Heart right ventricle (tissue), 16 donors: ENCODE results near the gene MC2R. TPM values are rescaled to one million over a fixed set of nuclear protein-coding genes. Genes with fewer than 3 reads are reported as not detected.

Source experiments
- ATAC-seq, 8 donors: fragments of 200-7000 bp; cut with Tn5 transposase; one replicate each; pipeline ENCODE4 v1.9.1; 2020; ENCODE audit warnings: mild to moderate bottlenecking in 8 of 8, moderate library complexity in 8 of 8, moderate number of reproducible peaks in 1 of 8
- DNase-seq, 2 donors: peaks; one replicate each; pipeline ENCODE4 v3.0.0-alpha.2; 2020
- H3K27ac ChIP-seq, 10 donors: fragments of 200-600 bp; sonication (generic) in 2 of 10; one replicate each; pipeline versions ENCODE4 v1.5.0 to v1.8.0; 2020 to 2022; ENCODE audit warnings: mild to moderate bottlenecking in 3 of 10
- H3K27me3 ChIP-seq, 7 donors: fragments of 200-600 bp; one replicate each; pipeline ENCODE4 v1.8.0; 2021 to 2022; ENCODE audit warnings: mild to moderate bottlenecking in 2 of 7
- H3K36me3 ChIP-seq, 9 donors: fragments of 200-600 bp; sonication (generic) in 1 of 9; one replicate each; pipeline versions ENCODE4 v1.5.0 to v1.8.0; 2020 to 2022; ENCODE audit warnings: mild to moderate bottlenecking in 2 of 9
- H3K4me1 ChIP-seq, 9 donors: fragments of 200-600 bp; sonication (generic) in 1 of 9; one replicate each; pipeline versions ENCODE4 v1.5.0 to v1.8.0; 2020 to 2022; ENCODE audit warnings: mild to moderate bottlenecking in 4 of 9
- H3K4me3 ChIP-seq, 10 donors: fragments of 200-600 bp; sonication (generic) in 2 of 10; one replicate each; pipeline versions ENCODE4 v1.5.0 to v1.8.0; 2020 to 2022; ENCODE audit warnings: mild to moderate bottlenecking in 7 of 10, moderate library complexity in 2 of 10
- H3K9me3 ChIP-seq, 11 donors: fragments of 200-600 bp in 10 of 11; sonication (generic) in 2 of 11; one replicate each; pipeline versions ENCODE4 v1.5.0 to v1.8.0; 2013 to 2022; ENCODE audit warnings: mild to moderate bottlenecking in 2 of 11, control low read depth in 1 of 11, moderate library complexity in 1 of 11
- WGBS, 2 donors: extraction: QIAGEN DNeasy Blood & Tissue Kit; methylation state at CpG; one replicate each; pipeline ENCODE4 v1.1.7; 2013; ENCODE audit warnings: inconsistent platforms in 1 of 2; 5-methylcytosine and 5-hydroxymethylcytosine counted together
- intact Hi-C, 10 donors: fragments of 100-400 bp; cut with DNase I; formaldehyde crosslinking; loops; one replicate each; pipeline versions ENCODE4 v1.11.1 to v1.14.2; 2022
- polyA plus RNA-seq, 2 donors: library from polyadenylated mRNA; stranded (reverse); fragments of 200-250 nt; gene quantifications; one replicate each; pipeline ENCODE4 v1.2.3, GENCODE V29; 2013
- total RNA-seq, 10 donors: library from RNA; stranded (reverse); fragmentation: NEBNext Ultra II Directional in 3 of 10; extraction: Animal tissue kit (Norgen Biotek cat#: 25700) in 3 of 10; gene quantifications; one replicate each; pipeline versions ENCODE4 v1.2.1 to v1.2.4, GENCODE V29; 2021 to 2023
- TF ChIP-seq, protein P1 (sequence below), 9 donors: fragments of 200-600 bp; sonication (generic) in 2 of 9; IDR thresholded peaks; one replicate each; pipeline versions ENCODE4 v1.5.0 to v1.8.0; 2021 to 2022; ENCODE audit warnings: antibody characterized with exemption in 9 of 9, mild to moderate bottlenecking in 5 of 9, moderate library complexity in 1 of 9
- donor health status: Arrhythmogenic right ventricular cardiomyopathy.
- donor health status: ischemic (EF 13 %, LVEDD 7.1; RV severe dilation, severe dysfunction).
- donor health status: healthy with polysubstance abuse.
- donor health status: DM: no; HTN: yes; CAD: no.
- donor health status: DM: no; HTN: no; CAD: no.
- donor health status: ischemic (EF 25% LVEDD 6.9; RV normal size, moderate dysfunction).
- donor health status: ischemic (EF 25% LVEDD 5.7; RV mildly dilated, moderate dysfunction).
- donor health status: healthy.
- donor health status: DM: yes; HTN: yes; CAD: no.
- donor health status: Ischemic cardiomyopathy.
- donor health status: ischemic (EF 35%, LVEDD 5.7; RV mildly dilated, moderate dysfunction).
- donor health status: nonischemic (EF 11% LVEDD 7.7; RV severe dilation, severe dysfunction).
- donor health status: DM: yes; HTN: yes; CAD: no.
- donor health status: PGD.
- donor health status: ischemic (EF 29% LVEDD 5.4; RV normal size, mild dysfunction).
- donor health status: nonischemic (EF 23%, LVEDD 6.1; RV moderate dilation, normal function).

Gene MC2R
- total and polyA plus RNA-seq, 12 donors = under 0.01 TPM; not detected in 11

DNA sequence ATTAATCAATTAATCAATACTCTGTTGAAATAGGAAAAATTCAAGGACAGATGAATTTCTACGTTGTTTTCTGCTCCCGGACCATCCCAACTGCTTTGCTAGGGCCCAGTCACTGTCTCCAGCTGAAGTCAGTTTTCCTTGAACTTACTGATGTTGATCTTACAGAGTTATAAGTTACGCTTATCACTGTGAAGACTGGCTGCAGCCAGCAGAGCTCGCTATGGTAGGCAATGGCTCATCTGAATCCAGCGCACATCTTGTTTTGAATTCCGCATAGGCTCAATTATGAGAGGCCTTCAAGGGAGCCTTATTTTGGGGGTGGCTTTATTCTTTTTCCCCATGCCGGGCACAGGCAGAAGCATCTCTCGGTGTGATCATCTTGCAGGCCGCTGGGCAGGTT is 2.7 kb downstream of the MC2R start:
- ATAC-seq (no peak), DNase-seq (no peak)
- TF ChIP-seq, protein P1, sequence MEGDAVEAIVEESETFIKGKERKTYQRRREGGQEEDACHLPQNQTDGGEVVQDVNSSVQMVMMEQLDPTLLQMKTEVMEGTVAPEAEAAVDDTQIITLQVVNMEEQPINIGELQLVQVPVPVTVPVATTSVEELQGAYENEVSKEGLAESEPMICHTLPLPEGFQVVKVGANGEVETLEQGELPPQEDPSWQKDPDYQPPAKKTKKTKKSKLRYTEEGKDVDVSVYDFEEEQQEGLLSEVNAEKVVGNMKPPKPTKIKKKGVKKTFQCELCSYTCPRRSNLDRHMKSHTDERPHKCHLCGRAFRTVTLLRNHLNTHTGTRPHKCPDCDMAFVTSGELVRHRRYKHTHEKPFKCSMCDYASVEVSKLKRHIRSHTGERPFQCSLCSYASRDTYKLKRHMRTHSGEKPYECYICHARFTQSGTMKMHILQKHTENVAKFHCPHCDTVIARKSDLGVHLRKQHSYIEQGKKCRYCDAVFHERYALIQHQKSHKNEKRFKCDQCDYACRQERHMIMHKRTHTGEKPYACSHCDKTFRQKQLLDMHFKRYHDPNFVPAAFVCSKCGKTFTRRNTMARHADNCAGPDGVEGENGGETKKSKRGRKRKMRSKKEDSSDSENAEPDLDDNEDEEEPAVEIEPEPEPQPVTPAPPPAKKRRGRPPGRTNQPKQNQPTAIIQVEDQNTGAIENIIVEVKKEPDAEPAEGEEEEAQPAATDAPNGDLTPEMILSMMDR (IDR thresholded peaks at IDR 0.05) = no peak
- no peak overlapping the region for H3K4me3 ChIP-seq
- no peak overlapping the region for H3K27ac ChIP-seq
- 84 to 87% methylated on average over 9 of the region's 9 CpGs for WGBS, 2 donors
- no peaks in the 10 kb centered on the region for H3K36me3 ChIP-seq
- peaks cover 0 to 12% (median 0%) of the 10 kb centered on the region in 9 donors for H3K4me1 ChIP-seq
- peaks cover 0 to 7% (median 0%) of the 10 kb centered on the region in 7 donors for H3K27me3 ChIP-seq
- intact Hi-C loops = no loop called here
- H3K9me3 ChIP-seq = no peaks in the 10 kb centered on the region

DNA sequence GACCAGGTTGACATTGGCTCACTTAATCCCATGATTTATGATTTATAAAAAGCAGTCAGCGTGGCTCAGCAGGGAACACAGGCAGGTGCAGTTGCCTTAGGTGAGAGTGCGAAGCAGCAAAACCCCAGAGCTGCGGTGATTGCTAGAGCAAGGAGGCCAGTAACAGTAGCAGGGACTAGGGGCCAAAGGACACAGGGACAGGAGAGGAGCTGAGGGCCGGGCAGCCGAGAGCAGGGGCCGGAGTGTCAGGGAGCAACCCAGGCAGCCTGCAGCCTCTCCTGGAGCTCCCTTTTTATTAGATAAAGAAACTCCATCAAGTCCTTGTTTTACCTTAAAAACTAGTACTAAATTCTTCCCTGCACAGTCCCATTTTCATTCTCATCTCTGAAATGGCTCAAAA is 4.3 kb downstream of the MC2R start:
- Histone ChIP-seq H3K36me3 (no peaks in the 10 kb centered on the region), H3K27me3 (peaks cover 0 to 7% (median 0%) of the 10 kb centered on the region in 7 donors), H3K9me3 (peaks cover 0 to 2% (median 0%) of the 10 kb centered on the region in 11 donors), H3K27ac (no peak overlapping the region), H3K4me1 (peaks cover 0 to 6% (median 0%) of the 10 kb centered on the region in 9 donors), H3K4me3 (no peak overlapping the region)
- no peak for ATAC-seq
- WGBS, 2 donors = 77 to 85% methylated on average over 6 of the region's 6 CpGs
- TF ChIP-seq, protein P1 (IDR thresholded peaks at IDR 0.05) = no peak
- DNase-seq = no peak
- intact Hi-C loops = no loop called here

DNA sequence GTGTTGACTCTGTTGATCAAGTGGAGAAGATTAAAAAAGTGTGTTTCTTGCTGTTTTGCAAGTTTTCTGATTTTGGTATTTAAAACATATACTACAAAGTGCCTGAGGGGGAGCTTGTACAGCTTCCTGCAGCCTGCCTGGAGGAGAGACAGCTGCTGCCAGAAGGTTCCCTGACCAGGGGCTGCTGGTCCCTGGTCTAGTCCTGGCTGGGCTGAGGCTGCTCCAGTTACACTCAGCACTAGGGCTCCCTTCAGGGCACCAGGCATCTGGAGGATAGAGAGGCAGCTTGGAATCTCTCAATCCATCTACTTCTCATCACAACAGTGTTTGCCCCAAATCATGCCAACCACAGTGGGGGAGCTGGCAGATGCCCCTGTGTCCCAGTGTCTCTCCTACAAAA is 4.8 kb downstream of the MC2R start:
- peaks cover 0 to 7% (median 0%) of the 10 kb centered on the region in 11 donors for H3K9me3 ChIP-seq
- H3K4me3 ChIP-seq = no peak overlapping the region
- DNase-seq (no peak), ATAC-seq (no peak)
- peaks cover 0 to 2% (median 0%) of the 10 kb centered on the region in 9 donors for H3K4me1 ChIP-seq
- peaks cover 0 to 7% (median 0%) of the 10 kb centered on the region in 7 donors for H3K27me3 ChIP-seq
- H3K36me3 ChIP-seq = no peaks in the 10 kb centered on the region
- intact Hi-C loops = no loop called here
- no peak overlapping the region for H3K27ac ChIP-seq
- TF ChIP-seq, protein P1 (IDR thresholded peaks at IDR 0.05) = no peak

DNA sequence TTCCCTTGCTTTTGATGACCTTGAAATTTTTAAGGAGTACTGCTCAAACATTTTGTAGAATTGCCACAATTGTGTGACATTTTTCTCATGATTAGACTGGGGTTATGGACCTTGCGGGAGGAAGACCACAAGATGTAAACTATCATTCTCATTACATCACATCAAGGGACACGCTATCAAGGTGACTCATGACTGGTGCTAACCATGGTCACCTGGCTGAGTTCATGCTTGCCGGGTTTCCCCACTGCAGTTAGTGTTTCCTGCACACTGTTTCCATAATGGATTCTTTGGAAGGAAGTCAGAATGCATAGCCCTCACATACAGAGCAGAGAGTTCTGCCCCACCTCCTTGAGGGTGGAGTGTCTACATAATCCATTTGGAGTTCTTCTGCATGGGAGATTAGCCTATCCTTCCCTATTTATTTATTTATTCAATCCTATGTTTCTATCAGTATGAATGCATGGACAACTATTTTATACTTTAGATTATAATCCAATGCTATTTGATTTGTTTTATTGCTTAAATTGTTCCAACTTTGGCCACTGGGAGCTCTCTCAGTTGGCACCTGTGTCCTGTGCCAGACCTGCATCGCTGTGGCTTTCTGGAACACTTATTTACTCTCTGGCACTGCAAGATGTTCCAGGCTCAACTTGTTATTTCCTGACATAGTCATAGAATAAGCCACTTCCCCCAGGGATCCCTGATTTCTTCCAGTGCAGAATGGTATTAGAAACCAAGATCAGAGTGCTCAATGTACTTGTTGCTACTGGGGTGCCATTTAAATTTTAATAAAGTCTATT is 6.0 kb downstream of the MC2R start:
- intact Hi-C loops = no loop called here
- 78 to 88% methylated on average over 4 of the region's 4 CpGs for WGBS, 2 donors
- Histone ChIP-seq H3K27me3 (peaks cover 0 to 7% (median 0%) of the 10 kb centered on the region in 7 donors), H3K27ac (no peak overlapping the region), H3K4me3 (no peak overlapping the region), H3K36me3 (no peaks in the 10 kb centered on the region), H3K4me1 (no peaks in the 10 kb centered on the region), H3K9me3 (peaks cover 0 to 7% (median 0%) of the 10 kb centered on the region in 11 donors)
- ATAC-seq = no peak
- DNase-seq = no peak
- TF ChIP-seq, protein P1 (IDR thresholded peaks at IDR 0.05) = no peak
